Liver (tissue), 9 donors: ENCODE results near the gene LRRC74A. TPM values are rescaled to one million over a fixed set of nuclear protein-coding genes. Genes with fewer than 3 reads are reported as not detected.

ENCODE experiments used
- DNase-seq: peaks from one replicate; pipeline ENCODE4 v3.0.0-alpha.2; 2017; ENCODE audit warnings: low spot score
- H3K27ac ChIP-seq, 2 donors: one replicate each; pipeline ENCODE4 v1.7.0; 2013; ENCODE audit warnings: inconsistent platforms in 2 of 2, low read length in 2 of 2, control low read depth in 1 of 2, low read depth in 1 of 2, mild to moderate bottlenecking in 1 of 2
- H3K27me3 ChIP-seq, 4 donors: one replicate each; pipeline versions ENCODE4 v1.6.1 to v1.7.0; 2013; ENCODE audit warnings: low read length in 3 of 4, inconsistent platforms in 1 of 4, mild to moderate bottlenecking in 1 of 4, moderate library complexity in 1 of 4; ENCODE audit not compliant: control insufficient read depth in 4 of 4, insufficient read depth in 4 of 4
- H3K36me3 ChIP-seq, 4 donors: one replicate each; pipeline versions ENCODE4 v1.6.1 to v1.7.0; 2013; ENCODE audit warnings: low read length in 3 of 4, mild to moderate bottlenecking in 3 of 4, low read depth in 1 of 4, moderate library complexity in 1 of 4; ENCODE audit not compliant: control insufficient read depth in 4 of 4, insufficient read depth in 3 of 4
- H3K4me1 ChIP-seq, 4 donors: one replicate each; pipeline versions ENCODE4 v1.6.1 to v1.7.0; 2013; ENCODE audit warnings: low read length in 3 of 4, mild to moderate bottlenecking in 3 of 4, moderate library complexity in 1 of 4; ENCODE audit not compliant: control insufficient read depth in 4 of 4, insufficient read depth in 4 of 4
- H3K4me3 ChIP-seq, 3 donors: one replicate each; pipeline versions ENCODE4 v1.6.1 to v1.7.0; 2013; ENCODE audit warnings: low read length in 3 of 3, control low read depth in 1 of 3, low read depth in 1 of 3, mild to moderate bottlenecking in 1 of 3
- H3K9ac ChIP-seq, 2 donors: one replicate each; pipeline ENCODE4 v1.7.0; 2013; ENCODE audit warnings: low read length in 2 of 2, mild to moderate bottlenecking in 2 of 2, moderate library complexity in 2 of 2, control low read depth in 1 of 2, low read depth in 1 of 2
- H3K9me3 ChIP-seq, 4 donors: one replicate each; pipeline versions ENCODE4 v1.6.1 to v1.7.0; 2013; ENCODE audit warnings: low read length in 3 of 4; ENCODE audit not compliant: control insufficient read depth in 4 of 4
- CTCF ChIP-seq: fragments of 150-350 bp; IDR thresholded peaks from 2 replicates; pipeline ENCODE4 v1.5.1; 2017; ENCODE audit warnings: improper control_type of control experiment, low read depth, low read length; ENCODE audit not compliant: missing input control
- EGR1 ChIP-seq, 2 donors: IDR thresholded peaks; 2 replicates each; pipeline ENCODE4 v1.6.1; 2016 to 2018; ENCODE audit warnings: antibody characterized with exemption in 2 of 2, low read depth in 2 of 2
- FOXA1 ChIP-seq: IDR thresholded peaks from 2 replicates; pipeline ENCODE4 v1.6.1; 2016; ENCODE audit warnings: antibody characterized with exemption
- FOXA2 ChIP-seq: IDR thresholded peaks from 2 replicates; pipeline ENCODE4 v1.6.1; 2016; ENCODE audit warnings: antibody characterized with exemption
- GABPA ChIP-seq, 2 donors: IDR thresholded peaks in 1 of 2; conservative IDR thresholded peaks in 1 of 2; 2 replicates each; pipeline ENCODE4 v1.6.1; 2016; ENCODE audit warnings: antibody characterized with exemption in 2 of 2, mild to moderate bottlenecking in 1 of 2, moderate library complexity in 1 of 2
- HNF4G ChIP-seq: IDR thresholded peaks from 2 replicates; pipeline ENCODE4 v1.6.1; 2016; ENCODE audit warnings: antibody characterized with exemption
- JUND ChIP-seq, 2 donors: IDR thresholded peaks; 2 replicates each; pipeline ENCODE4 v1.6.1; 2016; ENCODE audit warnings: antibody characterized with exemption in 2 of 2
- NR2F2 ChIP-seq: IDR thresholded peaks from 2 replicates; pipeline ENCODE4 v1.6.1; 2016; ENCODE audit warnings: antibody characterized with exemption
- RAD21 ChIP-seq, 2 donors: IDR thresholded peaks; 2 replicates each; pipeline ENCODE4 v1.6.1; 2016; ENCODE audit warnings: antibody characterized with exemption in 2 of 2, mild to moderate bottlenecking in 2 of 2
- RXRA ChIP-seq, 2 donors: IDR thresholded peaks; 2 replicates each; pipeline ENCODE4 v1.6.1; 2017 to 2018; ENCODE audit warnings: antibody characterized with exemption in 2 of 2, mild to moderate bottlenecking in 1 of 2
- SP1 ChIP-seq: IDR thresholded peaks from 2 replicates; pipeline ENCODE4 v1.6.1; 2018; ENCODE audit warnings: antibody characterized with exemption, mild to moderate bottlenecking
- TAF1 ChIP-seq: conservative IDR thresholded peaks from 2 replicates; pipeline ENCODE4 v1.6.1; 2016; ENCODE audit warnings: antibody characterized with exemption, mild to moderate bottlenecking
- YY1 ChIP-seq: IDR thresholded peaks from 2 replicates; pipeline ENCODE4 v1.6.1; 2016; ENCODE audit warnings: antibody characterized with exemption, mild to moderate bottlenecking
- WGBS: extraction: QIAGEN DNeasy Blood & Tissue Kit; methylation state at CpG from one replicate; pipeline ENCODE4 v1.1.7; 2013; 5-methylcytosine and 5-hydroxymethylcytosine counted together
- polyA plus RNA-seq, 2 donors: library from polyadenylated mRNA; stranded (reverse) in 1 of 2; unstranded in 1 of 2; fragments of 200-250 nt in 1 of 2; fragments of >200 nt in 1 of 2; fragmentation: Nextera tagmentation in 1 of 2; extraction: Ambion mirVana in 1 of 2; gene quantifications; one replicate each; pipeline versions ENCODE4 v1.2.1 to v1.2.3, GENCODE V29; 2013 to 2015
- total RNA-seq, 2 donors: library from RNA; depleted of rRNA; stranded (reverse); fragments of >200 nt; gene quantifications; one replicate each; pipeline ENCODE4 v1.2.3, GENCODE V29; 2014
- TF ChIP-seq, protein P1 (sequence below): IDR thresholded peaks from 2 replicates; pipeline ENCODE4 v1.6.1; 2016; ENCODE audit warnings: antibody characterized with exemption, mild to moderate bottlenecking
- TF ChIP-seq, protein P2 (sequence below): IDR thresholded peaks from 2 replicates; pipeline ENCODE4 v1.6.1; 2016; ENCODE audit warnings: antibody characterized with exemption
- donor health status: healthy.
- donor health status: healthy.
- donor health status: healthy.
- donor health status: healthy.
- donor health status: healthy.

Gene LRRC74A
- total and polyA plus RNA-seq, 4 donors, result not detected

- Histone ChIP-seq H3K27me3 (no peaks in the 10 kb centered on the region), H3K36me3 (no peaks in the 10 kb centered on the region), H3K27ac (no peak overlapping the region), H3K9ac (no peak overlapping the region), H3K4me1 (no peaks in the 10 kb centered on the region), H3K4me3 (no peak overlapping the region), H3K9me3 (no peaks in the 10 kb centered on the region)
- no peak for TF ChIP-seq TAF1
- TF ChIP-seq RXRA (IDR thresholded peaks at IDR 0.05), result no peak
- no peak for TF ChIP-seq FOXA1
- TF ChIP-seq EGR1 (IDR thresholded peaks at IDR 0.05; ENCODE audit: low read depth in 2 of 2), result no peak
- TF ChIP-seq FOXA2, result no peak
- no peak for TF ChIP-seq YY1
- TF ChIP-seq RAD21 (IDR thresholded peaks at IDR 0.05), result no peak
- TF ChIP-seq, protein P1, sequence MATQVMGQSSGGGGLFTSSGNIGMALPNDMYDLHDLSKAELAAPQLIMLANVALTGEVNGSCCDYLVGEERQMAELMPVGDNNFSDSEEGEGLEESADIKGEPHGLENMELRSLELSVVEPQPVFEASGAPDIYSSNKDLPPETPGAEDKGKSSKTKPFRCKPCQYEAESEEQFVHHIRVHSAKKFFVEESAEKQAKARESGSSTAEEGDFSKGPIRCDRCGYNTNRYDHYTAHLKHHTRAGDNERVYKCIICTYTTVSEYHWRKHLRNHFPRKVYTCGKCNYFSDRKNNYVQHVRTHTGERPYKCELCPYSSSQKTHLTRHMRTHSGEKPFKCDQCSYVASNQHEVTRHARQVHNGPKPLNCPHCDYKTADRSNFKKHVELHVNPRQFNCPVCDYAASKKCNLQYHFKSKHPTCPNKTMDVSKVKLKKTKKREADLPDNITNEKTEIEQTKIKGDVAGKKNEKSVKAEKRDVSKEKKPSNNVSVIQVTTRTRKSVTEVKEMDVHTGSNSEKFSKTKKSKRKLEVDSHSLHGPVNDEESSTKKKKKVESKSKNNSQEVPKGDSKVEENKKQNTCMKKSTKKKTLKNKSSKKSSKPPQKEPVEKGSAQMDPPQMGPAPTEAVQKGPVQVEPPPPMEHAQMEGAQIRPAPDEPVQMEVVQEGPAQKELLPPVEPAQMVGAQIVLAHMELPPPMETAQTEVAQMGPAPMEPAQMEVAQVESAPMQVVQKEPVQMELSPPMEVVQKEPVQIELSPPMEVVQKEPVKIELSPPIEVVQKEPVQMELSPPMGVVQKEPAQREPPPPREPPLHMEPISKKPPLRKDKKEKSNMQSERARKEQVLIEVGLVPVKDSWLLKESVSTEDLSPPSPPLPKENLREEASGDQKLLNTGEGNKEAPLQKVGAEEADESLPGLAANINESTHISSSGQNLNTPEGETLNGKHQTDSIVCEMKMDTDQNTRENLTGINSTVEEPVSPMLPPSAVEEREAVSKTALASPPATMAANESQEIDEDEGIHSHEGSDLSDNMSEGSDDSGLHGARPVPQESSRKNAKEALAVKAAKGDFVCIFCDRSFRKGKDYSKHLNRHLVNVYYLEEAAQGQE, result no peak
- TF ChIP-seq CTCF, result no peak
- TF ChIP-seq SP1, result no peak
- TF ChIP-seq GABPA (IDR thresholded peaks at IDR 0.05 in 1 of 2, conservative IDR thresholded peaks at IDR 0.05 in 1 of 2), result no peak
- DNase-seq, result no peak
- WGBS, result 85% methylated on average over 6 of the region's 6 CpGs
Measured at GRCh38 chr14:76883447-76883846, 57.2 kb downstream of the LRRC74A start.

GRCh38 chr14:76884394-76884793, 58.2 kb downstream of the LRRC74A start:
- no peak for DNase-seq
- no peaks in the 10 kb centered on the region for H3K4me1 ChIP-seq
- no peak overlapping the region for H3K9ac ChIP-seq
- 89% methylated on average over 6 of the region's 6 CpGs for WGBS
- no peaks in the 10 kb centered on the region for H3K27me3 ChIP-seq
- no peak overlapping the region for H3K27ac ChIP-seq
- no peak overlapping the region for H3K4me3 ChIP-seq
- no peaks in the 10 kb centered on the region for H3K9me3 ChIP-seq
- no peaks in the 10 kb centered on the region for H3K36me3 ChIP-seq
- TF ChIP-seq CTCF (no peak), JUND (IDR thresholded peaks at IDR 0.05) (no peak), YY1 (no peak), HNF4G (no peak), NR2F2 (no peak), FOXA1 (no peak), FOXA2 (no peak), SP1 (no peak), EGR1 (IDR thresholded peaks at IDR 0.05; ENCODE audit: low read depth in 2 of 2) (no peak)
- TF ChIP-seq, protein P2, sequence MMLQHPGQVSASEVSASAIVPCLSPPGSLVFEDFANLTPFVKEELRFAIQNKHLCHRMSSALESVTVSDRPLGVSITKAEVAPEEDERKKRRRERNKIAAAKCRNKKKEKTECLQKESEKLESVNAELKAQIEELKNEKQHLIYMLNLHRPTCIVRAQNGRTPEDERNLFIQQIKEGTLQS, result no peak
